PC-9 (cell line): Measurements from ENCODE around the gene THSD8. TPM values are rescaled to one million over a fixed set of nuclear protein-coding genes. Genes with fewer than 3 reads are reported as not detected.

Experiments used
- BruUV-seq: library from RNA; stranded (reverse); fragments of 400-500 nt; replicated peaks from 2 replicates; lab custom pipeline; 2021; lab: Mats Ljungman, UMichigan
- CTCF ChIA-PET: fragments of 300-600 bp; sonication (Branson Sonifier 250); formaldehyde crosslinking; loops from one replicate; lab custom pipeline; 2022; ENCODE audit warnings: antibody characterized with exemption; lab: Charles Lee
- POLR2A ChIA-PET: fragments of 300-600 bp; sonication (Branson Sonifier 250); formaldehyde crosslinking; loops from one replicate; lab custom pipeline; 2022; ENCODE audit warnings: antibody characterized with exemption; ENCODE audit not compliant: unreplicated experiment; lab: Charles Lee
- DNase-seq, 2 experiments: peaks; one replicate each; pipeline versions ENCODE4 v3.0.0 to v3.0.0-alpha.2; 2015 to 2022; ENCODE audit warnings: mixed read lengths in 1 of 2
- H2AFZ ChIP-seq: fragments of 200-600 bp; sonication (generic); 2 replicates; pipeline ENCODE4 v1.8.1; 2017; ENCODE audit warnings: antibody characterized with exemption
- H3F3A ChIP-seq: fragments of 200-600 bp; sonication (generic); 2 replicates; pipeline ENCODE4 v1.8.1; 2017; ENCODE audit warnings: antibody characterized with exemption, mild to moderate bottlenecking, low read depth; ENCODE audit not compliant: insufficient read depth
- H3K27ac ChIP-seq: fragments of 200-600 bp; sonication (generic); 2 replicates; pipeline ENCODE4 v1.6.1; 2016; ENCODE audit warnings: mixed run types
- H3K27me3 ChIP-seq: fragments of 200-600 bp; sonication (generic); 2 replicates; pipeline ENCODE4 v1.6.1; 2016; ENCODE audit warnings: low read depth, mixed run types; ENCODE audit not compliant: insufficient read depth
- H3K36me3 ChIP-seq: fragments of 200-600 bp; sonication (generic); 2 replicates; pipeline ENCODE4 v1.6.1; 2016; ENCODE audit warnings: low read depth, mixed run types
- H3K4me1 ChIP-seq: fragments of 200-600 bp; sonication (generic); replicated peaks from 2 replicates; pipeline ENCODE4 v1.6.1; 2016; ENCODE audit warnings: mixed run types; ENCODE audit not compliant: insufficient read depth
- H3K4me2 ChIP-seq: fragments of 200-600 bp; sonication (generic); 2 replicates; pipeline ENCODE4 v1.6.1; 2017; ENCODE audit warnings: mixed run types
- H3K4me3 ChIP-seq: fragments of 200-600 bp; sonication (generic); 2 replicates; pipeline ENCODE4 v1.6.1; 2016; ENCODE audit warnings: mixed run types
- H3K79me2 ChIP-seq: fragments of 200-600 bp; sonication (generic); 2 replicates; pipeline ENCODE4 v1.6.1; 2017; ENCODE audit warnings: low read depth, mixed run types
- H3K9me2 ChIP-seq: fragments of 200-600 bp; sonication (generic); 2 replicates; pipeline ENCODE4 v1.8.1; 2017; ENCODE audit warnings: mild to moderate bottlenecking; ENCODE audit not compliant: insufficient read depth
- H3K9me3 ChIP-seq: fragments of 200-600 bp; sonication (generic); 2 replicates; pipeline ENCODE4 v1.8.1; 2016; ENCODE audit warnings: low read depth; ENCODE audit not compliant: insufficient read depth
- H4K20me1 ChIP-seq: fragments of 200-600 bp; sonication (generic); 2 replicates; pipeline ENCODE4 v1.8.1; 2017; ENCODE audit not compliant: insufficient read depth
- CTCF ChIP-seq: fragments of 200-600 bp; sonication (generic); conservative IDR thresholded peaks from 2 replicates; pipeline ENCODE4 v1.6.1; 2017; ENCODE audit warnings: mixed run types, antibody characterized with exemption, mild to moderate bottlenecking, moderate library complexity
- EZH2 ChIP-seq: fragments of 200-600 bp; sonication (generic); IDR thresholded peaks from 2 replicates; pipeline ENCODE4 v1.8.0; 2017; ENCODE audit warnings: antibody characterized with exemption, low read depth
- intact Hi-C: fragments of 100-400 bp; cut with micrococcal nuclease; formaldehyde crosslinking; loops from one replicate; pipeline ENCODE4 v1.10.0; 2022; ENCODE audit not compliant: unreplicated experiment
- total RNA-seq: library from RNA; stranded (reverse); gene quantifications from 2 replicates; pipeline ENCODE4 v1.2.3, GENCODE V29; 2021

THSD8 gene
- total RNA-seq, 1 experiment from 2014 or later, result 28.8 TPM

DNA sequence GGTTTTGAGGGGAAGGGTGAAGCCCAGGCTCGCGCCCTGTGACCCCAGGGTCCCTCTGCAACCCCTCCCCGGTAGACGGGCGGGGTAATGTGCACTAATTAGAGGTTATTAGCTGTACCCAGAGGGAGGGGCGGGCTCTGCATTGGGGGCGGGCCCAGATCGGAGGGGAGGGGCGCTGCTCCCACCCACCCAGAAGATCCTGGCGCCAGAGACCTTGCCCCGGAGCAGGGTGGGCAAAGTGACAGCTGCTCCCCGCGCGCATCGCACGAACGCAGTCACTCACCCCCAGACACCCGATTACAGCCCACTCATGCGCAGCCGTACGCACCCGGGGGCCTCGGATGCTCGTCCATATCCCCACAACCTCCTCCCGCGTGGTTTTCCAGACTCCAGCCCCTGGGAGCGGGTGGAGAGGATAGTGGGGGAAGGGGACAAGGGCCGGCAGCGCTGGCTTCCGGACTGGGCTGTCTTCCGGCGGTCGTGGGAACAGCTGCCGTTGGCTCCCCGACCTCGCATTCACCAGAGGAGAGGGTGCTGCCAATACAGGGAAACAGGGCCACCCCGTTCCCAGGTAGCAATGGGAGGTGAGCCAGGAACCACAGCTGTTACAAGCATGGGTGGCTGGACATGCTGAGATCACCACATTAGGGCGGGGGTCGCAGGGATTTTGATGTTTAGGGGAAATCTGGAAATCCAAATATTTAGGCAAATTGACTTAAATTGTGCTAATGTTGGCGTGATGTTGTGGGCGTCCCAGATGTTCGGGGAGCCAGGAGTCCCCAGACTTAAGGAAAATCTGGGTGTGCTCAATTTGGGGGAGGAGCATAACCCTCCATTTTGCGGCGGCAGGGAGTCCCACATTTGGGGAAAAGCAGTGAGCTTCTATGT, 23.6 kb upstream of the THSD8 start:
- peak overlapping the region; percentile 51 for H3K27ac ChIP-seq
- ChIA-PET POLR2A (interaction anchor here (0.7 to 2.5 kb wide), 3 partner anchors 11 to 22 kb away, joined by 3 to 59 read pairs (median 18); partner anchors contain the start of gene JUNB), CTCF (interaction anchor here (0.6 to 2.2 kb wide), 4 partner anchors 14 to 94 kb away, joined by 3 to 15 read pairs (median 10); partner anchors contain the start of gene JUNB)
- intact Hi-C loops, result loop anchor here (5.0 kb wide), 1 partner anchor 374 kb away; the partner anchor contains the start of genes IER2 and STX10
- H3K9me2 ChIP-seq, result no peaks in the 10 kb centered on the region
- H2AFZ ChIP-seq, result peak overlapping the region; percentile 69
- H3K4me1 ChIP-seq, result peaks cover 57% of the 10 kb centered on the region
- H3K27me3 ChIP-seq, result no peaks in the 10 kb centered on the region
- peak overlapping the region; percentile 78 for H3K4me2 ChIP-seq
- H3F3A ChIP-seq, result peaks cover 68% of the 10 kb centered on the region
- peaks cover 45% of the 10 kb centered on the region for H3K79me2 ChIP-seq
- no peaks in the 10 kb centered on the region for H4K20me1 ChIP-seq
- no peaks in the 10 kb centered on the region for H3K9me3 ChIP-seq
- peak; percentile 74 to 81 for DNase-seq
- peak overlapping the region; percentile 59 for H3K4me3 ChIP-seq
- no TSS peak for BruUV-seq
- TF ChIP-seq EZH2 (no peak), CTCF (no peak)
- no peaks in the 10 kb centered on the region for H3K36me3 ChIP-seq

DNA sequence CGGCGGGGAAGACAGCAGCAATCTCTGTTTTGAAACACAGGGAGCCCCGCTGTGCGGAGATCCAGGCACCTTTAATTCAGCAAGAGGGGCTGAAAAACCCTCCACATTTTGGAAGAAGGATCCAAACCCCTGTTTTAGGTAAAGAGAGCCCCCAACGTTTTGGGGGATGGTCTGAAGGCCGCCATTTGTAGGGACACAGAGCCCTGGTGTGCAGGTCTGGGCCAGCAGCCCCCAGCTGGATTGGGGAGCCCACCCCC, 23.0 kb upstream of the THSD8 start:
- H3K4me3 ChIP-seq, result peak overlapping the region; percentile 59
- H3K27ac ChIP-seq, result peak overlapping the region; percentile 51
- H2AFZ ChIP-seq, result 0 out of 2 replicates have a peak overlapping the region, but pooled peaks have one; percentile 69
- CTCF ChIA-PET, result interaction anchor here (0.6 to 2.2 kb wide), 3 partner anchors 14 to 93 kb away, joined by 3 to 15 read pairs (median 11); partner anchors contain the start of gene JUNB
- TSS peak; percentile 72 for BruUV-seq
- H3K4me1 ChIP-seq, result peaks cover 56% of the 10 kb centered on the region
- H3K9me2 ChIP-seq, result no peaks in the 10 kb centered on the region
- POLR2A ChIA-PET, result interaction anchor here (1.7 to 2.5 kb wide), 2 partner anchors 10 to 13 kb away, joined by 18 to 59 read pairs; partner anchors contain the start of gene JUNB
- H3K79me2 ChIP-seq, result peaks cover 39% of the 10 kb centered on the region
- H4K20me1 ChIP-seq, result no peaks in the 10 kb centered on the region
- peak overlapping the region; percentile 78 for H3K4me2 ChIP-seq
- H3K27me3 ChIP-seq, result no peaks in the 10 kb centered on the region
- no peaks in the 10 kb centered on the region for H3K9me3 ChIP-seq
- TF ChIP-seq EZH2, result no peak
- no peak for TF ChIP-seq CTCF
- no peaks in the 10 kb centered on the region for H3K36me3 ChIP-seq
- intact Hi-C loops, result loop anchor here (5.0 kb wide), 1 partner anchor 373 kb away; the partner anchor contains the start of genes IER2 and STX10
- no peak for DNase-seq
- H3F3A ChIP-seq, result peaks cover 66% of the 10 kb centered on the region

- H2AFZ ChIP-seq, result no peak overlapping the region
- CTCF ChIA-PET, result interaction anchor here (1.5 to 2.2 kb wide), 2 partner anchors 13 to 22 kb away, joined by 3 to 11 read pairs; partner anchors contain the start of gene JUNB
These were observed 22.5 kb upstream of the THSD8 start for GRCh38 chr19:12779162-12779993.

More at GRCh38 chr19:12779162-12779993, 22.5 kb upstream of the THSD8 start:
- peaks cover 65% of the 10 kb centered on the region for H3F3A ChIP-seq
- peak; percentile 25 to 33 for DNase-seq
- no TSS peak for BruUV-seq
- H3K4me3 ChIP-seq, result peak overlapping the region; percentile 59
- intact Hi-C loops, result loop anchor here (5.0 kb wide), 1 partner anchor 373 kb away; the partner anchor contains the start of genes IER2 and STX10
- POLR2A ChIA-PET, result interaction anchor here (1.7 to 2.5 kb wide), 2 partner anchors 9 to 13 kb away, joined by 18 to 59 read pairs; partner anchors contain the start of gene JUNB
- H4K20me1 ChIP-seq, result no peaks in the 10 kb centered on the region
- TF ChIP-seq EZH2 (no peak), CTCF (no peak)
- peak overlapping the region; percentile 78 for H3K4me2 ChIP-seq
- no peaks in the 10 kb centered on the region for H3K9me3 ChIP-seq
- H3K9me2 ChIP-seq, result no peaks in the 10 kb centered on the region
- H3K27ac ChIP-seq, result peak overlapping the region; percentile 51
- H3K79me2 ChIP-seq, result peaks cover 34% of the 10 kb centered on the region
- no peaks in the 10 kb centered on the region for H3K27me3 ChIP-seq
- no peaks in the 10 kb centered on the region for H3K36me3 ChIP-seq
- peaks cover 56% of the 10 kb centered on the region for H3K4me1 ChIP-seq
